WTC11 (cell line): ENCODE measurements around the gene WDR54. TPM values are rescaled to one million over a fixed set of nuclear protein-coding genes. Genes with fewer than 3 reads are reported as not detected.

ENCODE experiments used
- AFF4 ChIP-seq: sonication (generic); formaldehyde crosslinking; IDR thresholded peaks from 2 replicates; pipeline ENCODE4 v1.8.1; 2023; ENCODE audit warnings: mild to moderate bottlenecking, missing genetic modification reagents, borderline replicate concordance
- ATF2 ChIP-seq: sonication (generic); formaldehyde crosslinking; IDR thresholded peaks from 2 replicates; pipeline ENCODE4 v1.8.1; 2022; ENCODE audit warnings: low read depth, missing genetic modification reagents, borderline replicate concordance
- CREB1 ChIP-seq: sonication (generic); formaldehyde crosslinking; IDR thresholded peaks from 2 replicates; pipeline ENCODE4 v1.8.0; 2023; ENCODE audit warnings: mild to moderate bottlenecking, missing genetic modification reagents
- ELF4 ChIP-seq: sonication (generic); formaldehyde crosslinking; IDR thresholded peaks from 2 replicates; pipeline ENCODE4 v1.8.1; 2022; ENCODE audit warnings: low read depth, mild to moderate bottlenecking, moderate library complexity, missing genetic modification reagents
- ETV6 ChIP-seq: sonication (generic); formaldehyde crosslinking; IDR thresholded peaks from 2 replicates; pipeline ENCODE4 v1.8.1; 2022; ENCODE audit warnings: mild to moderate bottlenecking, missing genetic modification reagents
- FOXK1 ChIP-seq: sonication (generic); formaldehyde crosslinking; IDR thresholded peaks from 2 replicates; pipeline ENCODE4 v1.8.0; 2022; ENCODE audit warnings: mild to moderate bottlenecking, moderate library complexity, missing genetic modification reagents
- FOXP1 ChIP-seq: sonication (generic); formaldehyde crosslinking; IDR thresholded peaks from 2 replicates; pipeline ENCODE4 v1.8.0; 2022; ENCODE audit warnings: missing genetic modification reagents, mild to moderate bottlenecking, moderate library complexity, borderline replicate concordance
- GABPB1 ChIP-seq: sonication (generic); formaldehyde crosslinking; IDR thresholded peaks from 2 replicates; pipeline ENCODE4 v1.8.1; 2023; ENCODE audit warnings: mild to moderate bottlenecking, missing genetic modification reagents
- GRHL2 ChIP-seq: fragments of 250-450 bp; sonication (Bioruptor Pico); IDR thresholded peaks from 2 replicates; pipeline ENCODE4 v1.8.0; 2022; ENCODE audit warnings: mild to moderate bottlenecking, moderate library complexity; ENCODE audit not compliant: insufficient replicate concordance, severe bottlenecking
- IRF2 ChIP-seq: sonication (generic); formaldehyde crosslinking; IDR thresholded peaks from 2 replicates; pipeline ENCODE4 v1.8.0; 2022; ENCODE audit warnings: low read depth, missing genetic modification reagents, borderline replicate concordance
- JAZF1 ChIP-seq: fragments of 250-450 bp; sonication (Bioruptor Pico); IDR thresholded peaks from 2 replicates; pipeline ENCODE4 v1.9.0; 2021; ENCODE audit warnings: moderate library complexity, mild to moderate bottlenecking, inconsistent platforms
- JUN ChIP-seq: sonication (generic); formaldehyde crosslinking; IDR thresholded peaks from 2 replicates; pipeline ENCODE4 v1.8.0; 2023; ENCODE audit warnings: mild to moderate bottlenecking, missing genetic modification reagents
- MLX ChIP-seq: sonication (generic); formaldehyde crosslinking; IDR thresholded peaks from 2 replicates; pipeline ENCODE4 v1.8.1; 2023; ENCODE audit warnings: mild to moderate bottlenecking, missing genetic modification reagents, moderate library complexity
- NFYB ChIP-seq: sonication (generic); formaldehyde crosslinking; conservative IDR thresholded peaks from 2 replicates; pipeline ENCODE4 v1.8.0; 2022; ENCODE audit warnings: low read depth, missing genetic modification reagents
- OVOL2 ChIP-seq: fragments of 250-450 bp; sonication (Bioruptor Pico); IDR thresholded peaks from 2 replicates; pipeline ENCODE4 v1.9.0; 2021; ENCODE audit warnings: mild to moderate bottlenecking, borderline replicate concordance
- PRDM15 ChIP-seq: sonication (generic); formaldehyde crosslinking; IDR thresholded peaks from 2 replicates; pipeline ENCODE4 v1.8.0; 2022; ENCODE audit warnings: missing genetic modification reagents
- SP1 ChIP-seq: sonication (generic); formaldehyde crosslinking; conservative IDR thresholded peaks from 2 replicates; pipeline ENCODE4 v1.8.1; 2022; ENCODE audit warnings: missing genetic modification reagents
- TEAD4 ChIP-seq: sonication (generic); formaldehyde crosslinking; IDR thresholded peaks from 2 replicates; pipeline ENCODE4 v1.8.0; 2022; ENCODE audit warnings: mild to moderate bottlenecking, missing genetic modification reagents
- TP53 ChIP-seq: sonication (generic); formaldehyde crosslinking; IDR thresholded peaks from 2 replicates; pipeline ENCODE4 v1.8.1; 2023; ENCODE audit warnings: mild to moderate bottlenecking, missing genetic modification reagents
- ZNF138 ChIP-seq: sonication (generic); formaldehyde crosslinking; conservative IDR thresholded peaks from 2 replicates; pipeline ENCODE4 v1.8.1; 2022; ENCODE audit warnings: mild to moderate bottlenecking, moderate library complexity, missing genetic modification reagents
- ZNF416 ChIP-seq: fragments of 250-450 bp; sonication (Bioruptor Pico); IDR thresholded peaks from 2 replicates; pipeline ENCODE4 v1.9.0; 2021; ENCODE audit warnings: mild to moderate bottlenecking, inconsistent platforms
- total RNA-seq: library from RNA; stranded (reverse); gene quantifications from 3 replicates; pipeline ENCODE4 v1.2.3, GENCODE V29; 2021
- TF ChIP-seq, protein P1 (sequence below): fragments of 250-450 bp; sonication (Bioruptor Pico); conservative IDR thresholded peaks from 2 replicates; pipeline ENCODE4 v1.9.0; 2021; ENCODE audit warnings: mild to moderate bottlenecking
- TF ChIP-seq, protein P2 (sequence below): sonication (generic); formaldehyde crosslinking; IDR thresholded peaks from 2 replicates; pipeline ENCODE4 v1.8.1; 2023; ENCODE audit warnings: mild to moderate bottlenecking, moderate library complexity, missing genetic modification reagents
- TF ChIP-seq, protein P3 (sequence below): sonication (generic); formaldehyde crosslinking; IDR thresholded peaks from 2 replicates; pipeline ENCODE4 v1.8.0; 2022; ENCODE audit warnings: mild to moderate bottlenecking, missing genetic modification reagents

Gene WDR54
- total RNA-seq, 1 experiment from 2014 or later: 55.2 TPM

- no peak; the same call in 1 of the 2 replicates for TF ChIP-seq AFF4 (CRISPR knock-in tag)
- TF ChIP-seq, protein P1, sequence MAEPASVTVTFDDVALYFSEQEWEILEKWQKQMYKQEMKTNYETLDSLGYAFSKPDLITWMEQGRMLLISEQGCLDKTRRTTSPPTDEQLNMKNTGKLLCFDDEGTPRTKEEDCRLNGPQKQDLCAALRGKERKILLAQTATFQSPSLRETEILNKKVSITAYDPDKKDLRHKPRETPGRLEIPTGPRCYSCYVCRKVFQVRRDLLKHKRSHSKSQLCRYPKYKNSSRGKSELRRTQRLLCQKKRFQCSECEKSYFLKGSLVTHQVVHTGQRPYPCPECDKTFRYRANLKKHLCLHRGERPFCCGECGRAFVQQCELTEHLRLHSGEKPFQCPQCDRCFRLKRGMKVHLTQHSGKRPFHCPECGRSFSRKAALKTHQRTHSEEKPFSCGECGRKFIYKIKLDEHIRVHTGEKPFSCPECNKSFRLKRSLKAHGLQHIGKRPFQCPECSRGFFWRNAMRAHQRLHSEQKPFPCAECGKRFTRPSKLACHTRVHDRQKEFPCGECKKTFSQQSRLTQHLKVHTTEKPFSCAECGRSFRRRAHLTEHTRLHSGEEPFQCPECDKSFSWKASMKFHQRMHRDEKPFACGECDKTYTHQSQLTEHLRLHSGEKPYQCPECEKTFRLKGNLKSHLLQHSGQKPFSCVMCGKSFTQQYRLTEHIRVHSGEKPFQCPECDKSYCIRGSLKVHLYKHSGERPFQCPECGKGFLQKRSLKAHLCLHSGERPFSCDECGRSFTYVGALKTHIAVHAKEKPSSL (CRISPR knock-in tag): no peak
- TF ChIP-seq GABPB1 (CRISPR knock-in tag): peak; percentile 72
- TF ChIP-seq IRF2 (CRISPR knock-in tag): no peak
- TF ChIP-seq, protein P2, sequence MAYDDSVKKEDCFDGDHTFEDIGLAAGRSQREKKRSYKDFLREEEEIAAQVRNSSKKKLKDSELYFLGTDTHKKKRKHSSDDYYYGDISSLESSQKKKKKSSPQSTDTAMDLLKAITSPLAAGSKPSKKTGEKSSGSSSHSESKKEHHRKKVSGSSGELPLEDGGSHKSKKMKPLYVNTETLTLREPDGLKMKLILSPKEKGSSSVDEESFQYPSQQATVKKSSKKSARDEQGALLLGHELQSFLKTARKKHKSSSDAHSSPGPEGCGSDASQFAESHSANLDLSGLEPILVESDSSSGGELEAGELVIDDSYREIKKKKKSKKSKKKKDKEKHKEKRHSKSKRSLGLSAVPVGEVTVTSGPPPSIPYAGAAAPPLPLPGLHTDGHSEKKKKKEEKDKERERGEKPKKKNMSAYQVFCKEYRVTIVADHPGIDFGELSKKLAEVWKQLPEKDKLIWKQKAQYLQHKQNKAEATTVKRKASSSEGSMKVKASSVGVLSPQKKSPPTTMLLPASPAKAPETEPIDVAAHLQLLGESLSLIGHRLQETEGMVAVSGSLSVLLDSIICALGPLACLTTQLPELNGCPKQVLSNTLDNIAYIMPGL (CRISPR knock-in tag): peak; percentile 31
- TF ChIP-seq ETV6 (CRISPR knock-in tag): peak; percentile 57; the same call in 1 of the 2 replicates
- TF ChIP-seq ZNF138 (CRISPR knock-in tag): no peak
- no peak for TF ChIP-seq OVOL2 (CRISPR knock-in tag)
- no peak; the same call in 1 of the 2 replicates for TF ChIP-seq FOXP1
- 0 out of 2 replicates have a peak, but pooled peaks have one; percentile 33 for TF ChIP-seq CREB1 (CRISPR knock-in tag)
- TF ChIP-seq, protein P3, sequence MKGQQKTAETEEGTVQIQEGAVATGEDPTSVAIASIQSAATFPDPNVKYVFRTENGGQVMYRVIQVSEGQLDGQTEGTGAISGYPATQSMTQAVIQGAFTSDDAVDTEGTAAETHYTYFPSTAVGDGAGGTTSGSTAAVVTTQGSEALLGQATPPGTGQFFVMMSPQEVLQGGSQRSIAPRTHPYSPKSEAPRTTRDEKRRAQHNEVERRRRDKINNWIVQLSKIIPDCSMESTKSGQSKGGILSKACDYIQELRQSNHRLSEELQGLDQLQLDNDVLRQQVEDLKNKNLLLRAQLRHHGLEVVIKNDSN (CRISPR knock-in tag): no peak
- TF ChIP-seq ZNF416 (CRISPR knock-in tag): no peak
- peak; percentile 73 for TF ChIP-seq SP1 (CRISPR knock-in tag)
- TF ChIP-seq GRHL2 (CRISPR knock-in tag): no peak
- TF ChIP-seq ATF2 (CRISPR knock-in tag): no peak
- TF ChIP-seq PRDM15 (CRISPR knock-in tag): peak; percentile 93
- TF ChIP-seq JUN (CRISPR knock-in tag): no peak
- no peak for TF ChIP-seq JAZF1
- TF ChIP-seq TP53 (CRISPR knock-in tag): no peak
- TF ChIP-seq FOXK1: peak; percentile 7; the same call in 1 of the 2 replicates
- TF ChIP-seq NFYB (CRISPR knock-in tag): no peak
- TF ChIP-seq ELF4 (CRISPR knock-in tag): 0 out of 2 replicates have a peak, but pooled peaks have one; percentile 70
- TF ChIP-seq TEAD4: no peak
- no peak for TF ChIP-seq MLX (CRISPR knock-in tag)
Observed at GRCh38 chr2:74440378-74441169, 19.0 kb downstream of the WDR54 start (continued).
